PC-3 (cell line): ENCODE results near the gene AMZ1. TPM values are rescaled to one million over a fixed set of nuclear protein-coding genes. Genes with fewer than 3 reads are reported as not detected.

Source experiments
- ATAC-seq: fragments of 200-7000 bp; cut with Tn5 transposase; 2 replicates; pipeline ENCODE4 v1.9.1; 2020; ENCODE audit warnings: mild to moderate bottlenecking, moderate library complexity
- BruUV-seq: library from RNA; stranded (reverse); fragments of 400-500 nt; replicated peaks from 2 replicates; lab custom pipeline; 2021; lab: Mats Ljungman, UMichigan
- CTCF ChIA-PET: fragments of 300-600 bp; sonication (Branson Sonifier 250); formaldehyde crosslinking; loops from one replicate; lab custom pipeline; 2022; ENCODE audit warnings: antibody characterized with exemption; lab: Charles Lee
- POLR2A ChIA-PET: fragments of 300-600 bp; sonication (Branson Sonifier 250); formaldehyde crosslinking; loops from one replicate; lab custom pipeline; 2022; ENCODE audit warnings: antibody characterized with exemption; ENCODE audit not compliant: unreplicated experiment; lab: Charles Lee
- DNase-seq: peaks from one replicate; pipeline ENCODE4 v3.0.0-alpha.2; 2015
- H2AFZ ChIP-seq: fragments of 300-600 bp; sonication (generic); 2 replicates; pipeline ENCODE4 v1.6.0; 2016; ENCODE audit warnings: antibody characterized with exemption, low read length
- H3F3A ChIP-seq: fragments of 300-600 bp; sonication (generic); one replicate; pipeline ENCODE4 v1.6.0; 2017; ENCODE audit warnings: antibody characterized with exemption, low read length, control low read depth, mild to moderate bottlenecking; ENCODE audit not compliant: unreplicated experiment
- H3K27ac ChIP-seq: fragments of 300-600 bp; sonication (generic); 2 replicates; pipeline ENCODE4 v1.5.1; 2016; ENCODE audit warnings: mild to moderate bottlenecking, low read length
- H3K27me3 ChIP-seq: fragments of 300-600 bp; sonication (generic); 2 replicates; pipeline ENCODE4 v1.6.1; 2016; ENCODE audit warnings: low read length, mixed read lengths
- H3K36me3 ChIP-seq: fragments of 300-600 bp; sonication (generic); 2 replicates; pipeline ENCODE4 v1.6.1; 2016; ENCODE audit warnings: low read depth, mixed run types, low read length, mixed read lengths
- H3K4me1 ChIP-seq: fragments of 300-600 bp; sonication (generic); 2 replicates; pipeline ENCODE4 v1.5.1; 2016; ENCODE audit warnings: low read length; ENCODE audit not compliant: insufficient read depth
- H3K4me2 ChIP-seq: fragments of 300-600 bp; sonication (generic); 2 replicates; pipeline ENCODE4 v1.6.0; 2016; ENCODE audit warnings: low read length
- H3K4me3 ChIP-seq: fragments of 300-600 bp; sonication (generic); 2 replicates; pipeline ENCODE4 v1.5.1; 2016; ENCODE audit warnings: mild to moderate bottlenecking, low read length, mixed read lengths
- H3K79me2 ChIP-seq: fragments of 300-600 bp; sonication (generic); 2 replicates; pipeline ENCODE4 v1.6.1; 2017; ENCODE audit warnings: low read length, mixed read lengths
- H3K9ac ChIP-seq: fragments of 300-600 bp; sonication (generic); 2 replicates; pipeline ENCODE4 v1.6.0; 2016; ENCODE audit warnings: mild to moderate bottlenecking, low read length
- H3K9me2 ChIP-seq: fragments of 300-600 bp; sonication (generic); replicated peaks from 2 replicates; pipeline ENCODE4 v1.6.1; 2016; ENCODE audit warnings: mixed run types, low read length, mixed read lengths
- H3K9me3 ChIP-seq: fragments of 300-600 bp; sonication (generic); 2 replicates; pipeline ENCODE4 v1.6.1; 2016; ENCODE audit warnings: low read length, mixed read lengths
- H4K20me1 ChIP-seq: fragments of 300-600 bp; sonication (generic); 2 replicates; pipeline ENCODE4 v1.6.1; 2016; ENCODE audit warnings: low read length, mixed read lengths
- CTCF ChIP-seq: fragments of 300-600 bp; sonication (generic); conservative IDR thresholded peaks from 2 replicates; pipeline ENCODE4 v1.5.1; 2017; ENCODE audit warnings: antibody characterized with exemption, low read depth, mild to moderate bottlenecking, low read length
- EZH2 ChIP-seq: fragments of 300-600 bp; sonication (generic); IDR thresholded peaks from one replicate; pipeline ENCODE4 v1.6.1; 2017; ENCODE audit warnings: antibody characterized with exemption, mild to moderate bottlenecking, low read length; ENCODE audit not compliant: unreplicated experiment
- EZH2phosphoT487 ChIP-seq: fragments of 300-600 bp; sonication (generic); IDR thresholded peaks from 2 replicates; pipeline ENCODE4 v1.6.1; 2018; ENCODE audit warnings: mild to moderate bottlenecking, antibody characterized with exemption, low read length, borderline replicate concordance
- intact Hi-C: fragments of 100-400 bp; cut with micrococcal nuclease; formaldehyde crosslinking; loops from 2 replicates; pipeline ENCODE4 v1.9.0; 2023
- total RNA-seq: library from RNA; depleted of rRNA; stranded (reverse); fragments of >200 nt; gene quantifications from 2 replicates; pipeline ENCODE4 v1.2.3, GENCODE V29; 2014

Gene AMZ1
- total RNA-seq, 1 experiment from 2014 or later = not detected

- POLR2A ChIA-PET = no interaction called here
- no peaks in the 10 kb centered on the region for H3K9me3 ChIP-seq
- no peaks in the 10 kb centered on the region for H3K9me2 ChIP-seq
- H4K20me1 ChIP-seq = no peaks in the 10 kb centered on the region
- no peak overlapping the region for H3K4me3 ChIP-seq
- H2AFZ ChIP-seq = no peak overlapping the region
- CTCF ChIA-PET = no interaction called here
- H3K27ac ChIP-seq = no peak overlapping the region
- intact Hi-C loops = no loop called here
- no peaks in the 10 kb centered on the region for H3K36me3 ChIP-seq
- no peak overlapping the region for H3K9ac ChIP-seq
- no peaks in the 10 kb centered on the region for H3K4me1 ChIP-seq
- DNase-seq = no peak
- H3K4me2 ChIP-seq = no peak overlapping the region
- BruUV-seq = no TSS peak
- H3K79me2 ChIP-seq = no peaks in the 10 kb centered on the region
- ATAC-seq = peak; percentile 7; the same call in 1 of the 2 replicates
- no peaks in the 10 kb centered on the region for H3F3A ChIP-seq
- H3K27me3 ChIP-seq = no peaks in the 10 kb centered on the region
- TF ChIP-seq EZH2 (no peak), EZH2phosphoT487 (no peak), CTCF (no peak)
Observed at GRCh38 chr7:2663121-2663886, 24.7 kb upstream of the AMZ1 start.

GRCh38 chr7:2663960-2664359 lies 24.0 kb upstream of the AMZ1 start:
- intact Hi-C loops = no loop called here

More at GRCh38 chr7:2663960-2664359, 24.0 kb upstream of the AMZ1 start:
- no peak overlapping the region for H2AFZ ChIP-seq
- no peak overlapping the region for H3K4me2 ChIP-seq
- no peaks in the 10 kb centered on the region for H3F3A ChIP-seq
- POLR2A ChIA-PET = no interaction called here
- H3K9ac ChIP-seq = no peak overlapping the region
- CTCF ChIA-PET = no interaction called here
- H4K20me1 ChIP-seq = no peaks in the 10 kb centered on the region
- no peak overlapping the region for H3K4me3 ChIP-seq
- no peak for DNase-seq
- no peaks in the 10 kb centered on the region for H3K4me1 ChIP-seq
- H3K36me3 ChIP-seq = no peaks in the 10 kb centered on the region
- no peak for ATAC-seq
- TF ChIP-seq EZH2 = no peak
- no peak for TF ChIP-seq CTCF
- no peak for TF ChIP-seq EZH2phosphoT487
- H3K27me3 ChIP-seq = no peaks in the 10 kb centered on the region
- no TSS peak for BruUV-seq
- no peak overlapping the region for H3K27ac ChIP-seq
- no peaks in the 10 kb centered on the region for H3K79me2 ChIP-seq
- no peaks in the 10 kb centered on the region for H3K9me2 ChIP-seq
- H3K9me3 ChIP-seq = no peaks in the 10 kb centered on the region
